H1 (cell line): Measurements from ENCODE around the gene NET1.

Experiments used
- CBX5 ChIP-seq: fragments of 300-800, 300-1000 bp; sonication (generic); IDR thresholded peaks from 2 replicates; pipeline ENCODE4 v1.7.1; 2016; ENCODE audit warnings: antibody characterized with exemption, low read length, low read depth
- CHD1 ChIP-seq: IDR thresholded peaks from 2 replicates; pipeline ENCODE4 v1.6.1; 2012; ENCODE audit warnings: low read depth, low read length, improper control_type of control experiment
- EZH2 ChIP-seq: fragments of 200-600 bp; sonication (generic); IDR thresholded peaks from 2 replicates; pipeline ENCODE4 v1.7.1; 2012; ENCODE audit warnings: low read depth, mild to moderate bottlenecking, moderate library complexity, low read length, inconsistent platforms; ENCODE audit not compliant: severe bottlenecking
- HDAC2 ChIP-seq, 2 experiments: fragments of 300-600 bp in 1 of 2; sonication (generic) in 1 of 2; IDR thresholded peaks; 2 replicates each; pipeline ENCODE4 v1.6.1; 2011 to 2012; ENCODE audit warnings: low read depth in 2 of 2, low read length in 2 of 2, mild to moderate bottlenecking in 2 of 2, moderate library complexity in 2 of 2, borderline replicate concordance in 1 of 2, inconsistent platforms in 1 of 2
- POLR2A ChIP-seq, 2 experiments: IDR thresholded peaks; 1 replicate in 1 of 2; 2 replicates in 1 of 2; pipeline ENCODE4 v1.6.1; 2011; ENCODE audit warnings: low read depth in 2 of 2, low read length in 2 of 2, mild to moderate bottlenecking in 2 of 2; ENCODE audit errors: control extremely low read depth in 1 of 2
- RAD21 ChIP-seq, 2 experiments: IDR thresholded peaks in 1 of 2; conservative IDR thresholded peaks in 1 of 2; 2 replicates each; pipeline ENCODE4 v1.6.1; 2011; ENCODE audit warnings: low read depth in 2 of 2, low read length in 2 of 2, improper control_type of control experiment in 1 of 2, inconsistent platforms in 1 of 2, mild to moderate bottlenecking in 1 of 2, moderate library complexity in 1 of 2
- RFX5 ChIP-seq: IDR thresholded peaks from 2 replicates; pipeline ENCODE4 v1.6.1; 2011; ENCODE audit warnings: low read depth, low read length, improper control_type of control experiment, borderline replicate concordance
- SIX5 ChIP-seq: IDR thresholded peaks from 2 replicates; pipeline ENCODE4 v1.6.1; 2011; ENCODE audit warnings: mild to moderate bottlenecking, low read depth, low read length
- TCF12 ChIP-seq: IDR thresholded peaks from 2 replicates; pipeline ENCODE4 v1.6.1; 2011; ENCODE audit warnings: low read depth, mild to moderate bottlenecking, low read length
- TEAD4 ChIP-seq: IDR thresholded peaks from 2 replicates; pipeline ENCODE4 v1.6.1; 2012; ENCODE audit warnings: low read depth, low read length, inconsistent platforms, mixed read lengths
- YY1 ChIP-seq: IDR thresholded peaks from 2 replicates; pipeline ENCODE4 v1.6.1; 2011; ENCODE audit warnings: low read depth, mild to moderate bottlenecking, low read length
- TF ChIP-seq, protein P1 (sequence below): IDR thresholded peaks from 2 replicates; pipeline ENCODE4 v1.6.1; 2011; ENCODE audit warnings: low read length, improper control_type of control experiment
- TF ChIP-seq, protein P2 (sequence below), 3 experiments: IDR thresholded peaks; 1 replicate in 2 of 3; 2 replicates in 1 of 3; pipeline versions ENCODE4 v1.5.1 to v1.6.1; 2011; ENCODE audit warnings: low read length in 3 of 3, mild to moderate bottlenecking in 3 of 3, inconsistent platforms in 2 of 3, low read depth in 1 of 3, moderate library complexity in 1 of 3; ENCODE audit not compliant: insufficient read depth in 1 of 3; ENCODE audit errors: control extremely low read depth in 1 of 3

DNA sequence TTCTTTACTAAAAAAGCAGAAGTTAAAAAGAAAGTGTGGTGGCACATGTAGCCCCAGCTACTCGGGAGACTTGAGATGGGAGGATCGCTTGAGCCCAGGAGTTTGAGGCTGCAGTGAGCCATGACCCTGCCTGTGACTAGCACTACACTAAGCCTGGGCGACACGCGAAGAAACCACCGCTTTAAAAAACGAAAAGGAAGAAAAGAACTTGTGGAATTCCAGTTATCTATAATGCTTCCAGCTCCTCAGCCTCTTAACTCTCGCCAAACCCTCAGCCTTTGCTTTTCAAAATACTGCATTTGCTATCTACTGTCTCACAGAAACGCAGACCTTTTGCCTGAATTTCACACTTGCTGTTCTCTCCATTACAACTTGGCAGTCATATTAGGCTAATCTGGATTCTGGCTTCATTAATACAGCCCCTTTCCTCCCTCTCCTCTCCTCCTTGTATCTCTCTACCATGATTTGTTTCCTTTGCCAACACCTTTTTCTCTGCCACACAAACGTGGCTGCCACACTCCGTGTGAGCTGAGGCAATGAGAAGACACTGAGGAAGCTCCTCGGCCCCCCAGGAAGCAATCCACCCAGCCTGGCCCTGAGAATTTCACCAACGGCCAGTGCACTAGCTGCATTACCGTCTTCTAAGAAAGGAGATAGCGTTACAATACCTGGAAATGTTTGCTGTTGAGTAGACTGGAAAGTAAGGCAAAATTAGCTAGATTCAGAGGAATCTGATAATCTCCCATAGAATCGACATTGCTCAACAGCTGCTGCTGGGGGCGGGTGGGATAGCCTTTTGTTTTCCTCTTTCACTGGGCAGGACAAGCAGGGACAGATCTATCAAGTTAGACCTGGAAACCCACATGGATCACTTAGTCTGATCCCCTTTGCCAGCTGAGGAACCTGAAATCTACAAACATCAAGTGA, 49.8 kb downstream of the NET1 start:
- TF ChIP-seq TEAD4 (no peak), RAD21 (IDR thresholded peaks at IDR 0.05 in 1 of 2, conservative IDR thresholded peaks at IDR 0.05 in 1 of 2; ENCODE audit: low read depth in 2 of 2, low read length in 2 of 2) (no peak), YY1 (no peak), TCF12 (no peak), POLR2A (IDR thresholded peaks at IDR 0.05; ENCODE audit: control extremely low read depth in 1 of 2, low read depth in 2 of 2, low read length in 2 of 2) (peak in 1 of 2 experiments; percentile 30; a peak in 1 of 3 replicates), EZH2 (no peak), HDAC2 (IDR thresholded peaks at IDR 0.05; ENCODE audit: borderline replicate concordance in 1 of 2, low read depth in 2 of 2, low read length in 2 of 2) (no peak), CHD1 (no peak), SIX5 (no peak), RFX5 (no peak), CBX5 (no peak)
- TF ChIP-seq, protein P1, sequence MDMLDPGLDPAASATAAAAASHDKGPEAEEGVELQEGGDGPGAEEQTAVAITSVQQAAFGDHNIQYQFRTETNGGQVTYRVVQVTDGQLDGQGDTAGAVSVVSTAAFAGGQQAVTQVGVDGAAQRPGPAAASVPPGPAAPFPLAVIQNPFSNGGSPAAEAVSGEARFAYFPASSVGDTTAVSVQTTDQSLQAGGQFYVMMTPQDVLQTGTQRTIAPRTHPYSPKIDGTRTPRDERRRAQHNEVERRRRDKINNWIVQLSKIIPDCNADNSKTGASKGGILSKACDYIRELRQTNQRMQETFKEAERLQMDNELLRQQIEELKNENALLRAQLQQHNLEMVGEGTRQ: no peak
- TF ChIP-seq, protein P2, sequence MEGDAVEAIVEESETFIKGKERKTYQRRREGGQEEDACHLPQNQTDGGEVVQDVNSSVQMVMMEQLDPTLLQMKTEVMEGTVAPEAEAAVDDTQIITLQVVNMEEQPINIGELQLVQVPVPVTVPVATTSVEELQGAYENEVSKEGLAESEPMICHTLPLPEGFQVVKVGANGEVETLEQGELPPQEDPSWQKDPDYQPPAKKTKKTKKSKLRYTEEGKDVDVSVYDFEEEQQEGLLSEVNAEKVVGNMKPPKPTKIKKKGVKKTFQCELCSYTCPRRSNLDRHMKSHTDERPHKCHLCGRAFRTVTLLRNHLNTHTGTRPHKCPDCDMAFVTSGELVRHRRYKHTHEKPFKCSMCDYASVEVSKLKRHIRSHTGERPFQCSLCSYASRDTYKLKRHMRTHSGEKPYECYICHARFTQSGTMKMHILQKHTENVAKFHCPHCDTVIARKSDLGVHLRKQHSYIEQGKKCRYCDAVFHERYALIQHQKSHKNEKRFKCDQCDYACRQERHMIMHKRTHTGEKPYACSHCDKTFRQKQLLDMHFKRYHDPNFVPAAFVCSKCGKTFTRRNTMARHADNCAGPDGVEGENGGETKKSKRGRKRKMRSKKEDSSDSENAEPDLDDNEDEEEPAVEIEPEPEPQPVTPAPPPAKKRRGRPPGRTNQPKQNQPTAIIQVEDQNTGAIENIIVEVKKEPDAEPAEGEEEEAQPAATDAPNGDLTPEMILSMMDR (IDR thresholded peaks at IDR 0.05; ENCODE audit: control extremely low read depth in 1 of 3, insufficient read depth in 1 of 3, low read depth in 1 of 3, low read length in 3 of 3): no peak
